Activated gamma-delta T cell treated with anti-CD3 and anti-CD28 coated beads, Interleukin-2, amount 50 U/mL, for 16 hours (primary cell): ENCODE results near the gene CBX2.
"Not testable (repeated sequence)": the region's sequence is repeated elsewhere in the genome, so short reads cannot be mapped to it uniquely, and the experiment has no call there.

Experiments used
- DNase-seq: peaks from one replicate; pipeline ENCODE4 v3.0.0-alpha.2; 2020; ENCODE audit warnings: low read depth

CBX2 gene

GRCh38 chr17:79742951-79743476 is 34.9 kb upstream of the CBX2 start:
- DNase-seq, result no peak

DNA sequence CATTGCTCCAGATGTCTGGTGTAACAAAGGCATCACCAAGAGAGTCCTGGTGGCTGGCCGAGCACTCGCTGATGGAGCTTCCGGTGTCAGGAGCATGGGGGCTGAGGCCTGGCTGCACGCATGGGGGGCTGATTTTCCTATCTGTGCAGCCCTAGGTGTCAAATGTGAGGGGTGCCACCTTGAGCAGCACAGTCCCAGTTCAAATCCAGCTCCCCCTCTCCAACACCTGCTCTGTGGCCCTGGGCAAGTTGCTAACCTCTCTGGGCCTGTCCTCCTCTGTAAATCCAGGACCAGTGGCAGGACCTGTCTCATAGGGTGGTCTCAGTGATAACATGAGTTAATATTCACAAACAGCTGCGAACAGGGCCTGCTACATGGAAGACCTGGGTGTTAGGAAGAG is 34.3 kb upstream of the CBX2 start:
- DNase-seq, result no peak

DNA sequence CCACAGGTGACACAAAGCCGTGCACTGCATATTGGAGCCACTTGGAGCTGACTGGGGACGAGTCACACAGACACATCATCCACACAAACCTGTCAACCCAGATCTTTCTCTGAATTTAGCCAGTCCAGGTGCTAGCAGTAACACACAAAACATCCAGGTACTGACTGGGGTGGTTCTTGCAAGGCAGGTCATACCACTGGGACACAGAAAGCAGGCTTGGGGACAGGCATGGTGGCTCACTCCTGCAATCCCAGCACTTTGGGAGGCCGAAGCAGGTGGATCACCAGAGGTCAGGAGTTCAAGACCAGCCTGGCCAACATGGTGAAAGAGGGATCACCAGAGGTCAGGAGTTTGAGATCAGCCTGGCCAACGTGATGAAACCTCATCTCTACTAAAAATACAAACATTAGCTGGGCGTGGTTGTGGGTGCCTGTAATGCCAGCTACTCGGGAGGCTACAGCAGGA is 32.3 kb upstream of the CBX2 start:
- no peak for DNase-seq

DNA sequence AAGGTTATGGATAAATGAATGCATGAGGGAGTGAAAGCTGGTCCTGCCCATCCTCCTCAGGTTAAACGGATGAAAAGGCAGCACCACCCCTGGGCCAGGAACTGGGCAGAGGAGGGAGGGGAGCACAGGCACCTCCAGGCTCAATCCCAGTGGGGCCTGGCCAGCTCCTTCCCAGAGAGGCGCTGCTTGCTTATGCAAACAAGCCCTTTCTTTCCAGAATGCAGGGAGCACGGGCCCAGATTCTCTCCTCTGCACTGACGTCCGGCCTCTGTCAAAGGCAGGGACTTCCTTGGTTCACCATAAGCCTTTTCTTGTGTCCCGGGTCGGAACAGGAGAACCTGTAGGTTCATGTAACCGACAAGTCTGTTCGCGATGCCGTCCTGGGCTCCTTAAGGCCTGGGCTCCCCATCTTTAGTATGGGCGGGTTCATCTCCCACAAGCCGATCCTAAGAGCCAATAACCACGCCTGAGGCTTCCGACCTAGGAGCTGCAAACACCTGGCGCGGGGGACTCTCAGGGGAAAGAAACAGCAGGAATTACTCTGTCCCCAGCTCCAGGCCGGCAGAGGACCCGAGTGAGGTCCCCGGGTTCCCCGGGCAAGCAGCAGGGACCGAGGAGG is 30.9 kb upstream of the CBX2 start:
- no peak for DNase-seq

DNA sequence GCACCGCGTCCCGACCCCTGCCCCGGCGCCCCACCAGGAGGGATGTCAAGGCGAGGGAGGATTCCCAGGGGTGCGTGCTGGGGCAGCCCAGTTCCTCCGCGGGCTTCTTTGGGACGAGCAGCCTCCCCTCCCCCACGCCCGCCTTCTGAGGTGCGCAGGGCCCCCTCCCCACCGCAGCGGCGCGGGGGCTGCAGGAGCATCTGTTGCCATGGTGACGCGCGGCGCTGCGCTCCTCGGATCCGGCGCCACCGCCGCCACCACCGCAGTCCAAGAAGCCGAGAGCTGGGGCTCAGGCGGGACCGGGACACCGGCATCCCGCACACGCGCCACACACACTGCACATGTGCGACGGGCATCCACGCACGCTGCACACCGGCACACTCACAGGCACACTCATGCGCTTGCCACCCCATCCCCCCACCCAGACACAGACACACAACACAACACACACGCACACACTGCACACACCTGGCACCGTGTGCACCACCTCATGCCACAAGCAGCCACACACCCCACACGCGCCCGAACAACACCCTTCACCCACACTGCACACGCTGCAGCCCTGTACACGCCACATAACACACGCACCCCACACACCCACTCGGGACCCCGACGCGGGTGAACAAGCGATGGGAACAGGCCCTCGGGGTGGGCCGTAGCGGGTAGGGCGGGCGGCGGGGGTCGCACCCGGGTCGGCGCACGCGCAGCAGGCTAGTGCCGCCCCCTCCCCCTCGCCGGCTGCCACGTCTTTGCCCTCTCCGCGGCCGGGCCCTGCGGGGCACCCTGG is 30.2 kb upstream of the CBX2 start:
- DNase-seq, result no peak

GRCh38 chr17:79748295-79749099 is 29.5 kb upstream of the CBX2 start:
- DNase-seq, result no peak

DNA sequence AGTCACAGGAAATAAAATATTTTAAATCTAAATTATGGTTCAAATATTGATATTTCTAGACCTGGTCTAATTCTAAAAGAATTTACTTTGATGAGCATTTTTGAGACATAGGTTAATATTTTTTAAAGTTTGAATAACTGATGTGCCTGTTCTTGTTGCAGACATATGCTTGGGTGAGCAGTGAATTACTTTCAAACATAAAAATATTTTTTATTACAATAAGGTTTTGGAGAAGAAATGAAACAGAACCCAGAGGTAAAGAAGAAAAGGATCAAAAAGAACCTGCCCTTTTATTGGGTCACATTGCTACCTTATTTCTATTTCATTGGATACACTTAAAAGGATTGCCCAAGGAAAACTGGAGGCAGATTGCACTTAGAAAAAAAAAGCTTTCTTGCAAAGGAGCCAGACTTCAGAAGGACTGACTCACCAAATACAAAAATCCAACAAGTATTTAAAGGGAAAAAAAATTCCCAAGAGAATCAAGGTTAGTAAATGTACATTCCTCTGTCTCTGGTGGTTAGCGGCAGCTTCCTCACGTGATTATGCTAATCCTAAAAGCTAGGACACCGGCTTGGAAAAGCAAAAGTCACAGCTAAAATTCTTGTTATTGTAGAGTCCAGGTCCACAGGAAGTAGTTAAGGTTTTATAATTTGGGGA is 28.7 kb upstream of the CBX2 start:
- no peak for DNase-seq

DNA sequence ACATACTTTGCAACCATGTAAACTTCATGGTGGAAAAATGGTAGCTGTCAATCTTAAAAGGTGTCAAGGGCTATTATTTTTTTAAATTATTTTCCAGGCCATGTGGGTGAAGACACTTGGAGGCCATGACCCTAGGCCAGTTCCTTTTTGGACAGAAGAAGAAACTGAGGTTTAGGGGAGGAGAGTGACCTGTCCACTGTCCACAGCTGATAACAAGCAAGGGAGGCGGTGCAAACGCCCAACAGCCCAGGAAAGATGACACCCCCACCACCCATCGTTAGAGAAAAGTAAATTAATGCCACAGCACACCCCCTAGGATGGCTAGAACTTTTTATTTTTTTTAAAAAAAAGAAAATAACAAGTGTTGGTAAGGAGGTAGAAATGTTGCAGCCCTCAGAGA is 28.0 kb upstream of the CBX2 start:
- no peak for DNase-seq

- no peak for DNase-seq
Measured at GRCh38 chr17:79750650-79751545, 27.1 kb upstream of the CBX2 start.

DNA sequence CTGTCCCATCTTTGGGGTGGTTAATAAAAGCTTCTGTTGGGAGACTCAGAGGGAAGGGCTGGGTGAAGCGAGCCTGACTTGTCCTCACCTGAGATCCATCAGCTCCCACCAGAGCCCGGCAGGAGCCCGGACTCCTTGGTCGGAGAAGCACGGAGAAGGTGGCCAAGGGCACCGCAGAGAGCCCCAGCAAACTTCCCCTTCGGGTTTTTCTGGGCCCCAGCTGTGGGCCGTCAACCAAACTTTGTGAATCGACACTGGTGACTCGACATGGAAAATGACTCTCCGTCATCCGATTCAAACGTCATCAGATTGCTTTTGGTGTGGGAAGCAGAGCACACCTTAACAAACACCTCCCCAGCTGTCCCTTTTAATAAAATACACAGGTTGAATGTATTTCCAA is 25.8 kb upstream of the CBX2 start:
- DNase-seq, result no peak

DNA sequence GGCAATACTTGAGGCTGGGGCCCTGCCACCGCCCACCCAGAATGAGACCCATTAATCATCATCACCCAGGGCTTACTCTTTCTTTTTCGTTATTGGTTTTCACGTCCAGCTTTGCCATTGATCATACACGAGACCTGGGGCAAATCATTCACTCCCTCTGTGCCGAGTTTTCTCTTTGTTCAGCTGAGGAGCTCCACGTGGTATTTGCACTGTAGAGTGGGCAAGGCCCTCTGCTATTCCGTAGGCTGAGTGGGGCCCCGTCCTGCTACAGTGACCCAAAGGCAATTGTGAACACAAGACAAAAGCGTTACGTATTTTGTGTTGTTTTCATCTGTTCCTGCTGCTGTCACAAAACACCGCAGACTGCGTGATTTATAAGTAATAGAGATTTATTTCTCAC is 23.6 kb upstream of the CBX2 start:
- DNase-seq, result no peak

- not testable (repeated sequence) for DNase-seq
Measured at GRCh38 chr17:79754903-79755302, 23.0 kb upstream of the CBX2 start.

DNA sequence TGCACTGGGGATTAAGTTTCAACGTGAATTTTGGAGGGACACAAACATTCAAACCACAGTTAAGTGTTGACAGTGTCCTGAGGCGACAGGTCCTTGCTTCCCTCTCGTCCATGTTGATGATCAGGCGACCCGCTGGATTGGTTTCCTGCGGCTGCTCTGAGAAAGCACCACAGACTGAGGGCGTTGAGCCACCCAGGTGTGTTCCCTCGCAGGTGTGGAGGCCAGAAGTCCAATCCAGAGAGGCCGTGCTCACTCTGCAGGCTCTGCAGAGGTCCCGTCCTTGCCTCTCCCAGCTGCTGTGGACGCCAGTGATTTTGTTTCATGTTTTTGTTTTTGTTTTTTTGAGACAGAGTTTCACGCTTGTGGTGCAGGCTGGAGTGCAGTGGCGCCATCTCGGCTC is 22.4 kb upstream of the CBX2 start:
- no peak for DNase-seq

DNA sequence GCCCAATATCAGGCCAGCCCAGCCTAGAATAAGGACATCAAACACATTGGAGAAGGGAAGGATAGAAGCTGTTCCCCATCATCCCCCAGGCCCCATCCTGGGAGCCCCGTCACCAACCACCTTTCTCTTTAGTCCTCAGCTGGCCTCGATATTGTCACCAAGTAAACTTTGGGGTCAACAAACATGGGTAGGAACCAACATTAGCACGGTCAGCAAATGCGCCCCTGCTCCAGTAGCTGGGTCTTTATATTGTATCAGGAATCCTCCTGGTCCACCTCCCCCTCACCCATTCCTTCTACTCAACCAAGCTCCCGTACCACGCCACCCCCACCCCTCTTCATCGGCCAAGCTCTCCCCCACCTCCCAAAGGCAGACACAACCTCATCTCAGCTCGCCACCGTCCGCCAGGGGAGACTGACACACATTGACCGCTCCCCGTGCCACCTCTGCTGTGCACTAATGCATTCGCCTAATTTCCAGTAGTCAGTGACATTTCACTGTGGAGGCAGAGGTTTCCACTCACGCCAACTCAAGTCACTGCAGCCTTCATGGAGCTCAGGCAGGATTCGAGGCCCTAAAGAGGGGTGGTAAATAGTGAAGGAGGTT is 20.7 kb upstream of the CBX2 start:
- DNase-seq, result no peak

DNA sequence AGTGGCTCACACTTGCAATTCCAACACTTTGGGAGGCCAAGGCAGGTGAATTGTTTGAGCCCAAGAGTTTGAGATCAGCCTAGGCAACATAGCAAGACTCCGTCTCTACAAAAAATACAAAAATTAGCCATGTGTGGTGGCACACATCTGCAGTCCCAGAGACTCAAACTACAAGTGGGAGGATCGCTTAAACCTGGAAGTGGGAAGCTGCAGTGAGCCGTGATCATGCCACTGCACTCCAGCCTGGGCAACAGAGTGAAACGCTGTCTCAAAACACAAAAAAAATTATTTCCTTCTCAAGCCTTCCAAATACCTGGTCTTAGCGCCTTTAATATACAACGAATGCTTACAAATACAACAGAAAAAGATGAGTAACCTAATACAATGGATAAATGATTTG is 19.7 kb upstream of the CBX2 start:
- DNase-seq, result no peak

- no peak for DNase-seq
Measured at GRCh38 chr17:79760197-79760906, 17.6 kb upstream of the CBX2 start.

GRCh38 chr17:79761894-79762589 is 15.9 kb upstream of the CBX2 start:
- no peak for DNase-seq

DNA sequence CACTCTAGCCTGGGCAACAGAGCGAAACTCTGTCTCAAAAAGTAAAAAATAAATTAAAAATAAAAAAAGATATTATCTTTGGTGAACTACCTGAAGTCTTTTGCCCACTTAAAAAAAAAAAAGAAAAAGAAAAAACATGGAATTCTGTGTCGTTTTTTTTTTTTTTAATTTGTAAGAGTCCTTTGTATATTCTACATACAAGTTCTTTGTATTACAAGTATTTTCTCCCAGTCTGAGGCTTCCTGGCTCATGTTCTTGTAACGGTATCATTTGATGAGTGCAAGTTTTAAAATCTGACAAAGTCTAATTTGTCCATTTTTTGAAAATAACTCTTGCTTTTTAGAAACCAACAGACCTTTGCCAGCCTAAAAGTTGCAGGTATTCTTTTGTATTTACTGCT is 12.2 kb upstream of the CBX2 start:
- no peak for DNase-seq
